HG03108 (cell line): Measurements from ENCODE around the gene ITGB3.

Experiments used
- ATAC-seq: cut with Tn5 transposase; IDR thresholded peaks from one replicate; pipeline ENCODE4 v1.9.1; 2021; ENCODE audit warnings: moderate library complexity; ENCODE audit not compliant: unreplicated experiment

ITGB3 gene

GRCh38 chr17:47325176-47325575, 71.5 kb downstream of the ITGB3 start:
- ATAC-seq = no peak

- ATAC-seq = no peak
Observed at GRCh38 chr17:47330548-47330947, 76.9 kb downstream of the ITGB3 start.

GRCh38 chr17:47332287-47332686, 78.7 kb downstream of the ITGB3 start:
- no peak for ATAC-seq

- ATAC-seq = no peak
Observed at GRCh38 chr17:47335101-47335936, 81.7 kb downstream of the ITGB3 start.

- no peak for ATAC-seq
Observed at GRCh38 chr17:47338026-47338425, 84.4 kb downstream of the ITGB3 start.

- no peak for ATAC-seq
Observed at GRCh38 chr17:47352848-47353247, 99.2 kb downstream of the ITGB3 start.

GRCh38 chr17:47358652-47359051, 105.0 kb downstream of the ITGB3 start:
- ATAC-seq = no peak
